Peyer's patch (tissue), 4 donors: Measurements from ENCODE around the gene LTBP2.

Experiments
- POLR2A ChIP-seq, 2 donors: fragments of 450-650 bp; IDR thresholded peaks; one replicate each; pipeline ENCODE4 v1.5.1; 2017; ENCODE audit warnings: antibody characterized with exemption in 2 of 2, mild to moderate bottlenecking in 2 of 2, moderate library complexity in 2 of 2
- TF ChIP-seq, protein P1 (sequence below), 6 experiments: fragments of 450-650 bp in 4 of 6; fragments of 200-600 bp in 2 of 6; sonication (generic) in 1 of 6; IDR thresholded peaks; one replicate each; pipeline ENCODE4 v1.5.1; 2017 to 2019; ENCODE audit warnings: antibody characterized with exemption in 6 of 6, mild to moderate bottlenecking in 3 of 6, moderate library complexity in 1 of 6

DNA sequence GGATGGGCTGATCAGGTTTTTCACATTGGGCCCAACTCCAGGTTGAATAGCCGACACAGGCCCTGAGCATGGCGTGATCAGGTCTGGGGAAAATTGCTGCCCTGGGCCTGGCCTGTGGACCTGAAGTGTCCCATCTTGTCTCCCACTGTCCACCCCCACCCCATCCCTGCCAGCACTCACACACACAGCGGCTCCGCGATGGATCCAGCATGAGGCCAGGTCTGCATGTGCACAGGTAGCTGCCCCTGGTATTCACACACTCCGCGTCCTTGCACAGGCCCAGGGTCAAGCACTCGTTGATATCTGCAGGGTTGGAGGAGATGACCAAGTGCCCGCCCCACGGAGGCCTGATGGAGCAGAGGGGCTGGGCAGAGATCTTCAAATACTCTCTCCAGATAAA is 79.8 kb downstream of the LTBP2 start:
- TF ChIP-seq, protein P1, sequence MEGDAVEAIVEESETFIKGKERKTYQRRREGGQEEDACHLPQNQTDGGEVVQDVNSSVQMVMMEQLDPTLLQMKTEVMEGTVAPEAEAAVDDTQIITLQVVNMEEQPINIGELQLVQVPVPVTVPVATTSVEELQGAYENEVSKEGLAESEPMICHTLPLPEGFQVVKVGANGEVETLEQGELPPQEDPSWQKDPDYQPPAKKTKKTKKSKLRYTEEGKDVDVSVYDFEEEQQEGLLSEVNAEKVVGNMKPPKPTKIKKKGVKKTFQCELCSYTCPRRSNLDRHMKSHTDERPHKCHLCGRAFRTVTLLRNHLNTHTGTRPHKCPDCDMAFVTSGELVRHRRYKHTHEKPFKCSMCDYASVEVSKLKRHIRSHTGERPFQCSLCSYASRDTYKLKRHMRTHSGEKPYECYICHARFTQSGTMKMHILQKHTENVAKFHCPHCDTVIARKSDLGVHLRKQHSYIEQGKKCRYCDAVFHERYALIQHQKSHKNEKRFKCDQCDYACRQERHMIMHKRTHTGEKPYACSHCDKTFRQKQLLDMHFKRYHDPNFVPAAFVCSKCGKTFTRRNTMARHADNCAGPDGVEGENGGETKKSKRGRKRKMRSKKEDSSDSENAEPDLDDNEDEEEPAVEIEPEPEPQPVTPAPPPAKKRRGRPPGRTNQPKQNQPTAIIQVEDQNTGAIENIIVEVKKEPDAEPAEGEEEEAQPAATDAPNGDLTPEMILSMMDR (IDR thresholded peaks at IDR 0.05), result no peak
- TF ChIP-seq POLR2A (IDR thresholded peaks at IDR 0.05), result no peak
